HG03175 (cell line): ENCODE results near the gene LBHD2.

Experiments
- ATAC-seq: cut with Tn5 transposase; IDR thresholded peaks from one replicate; pipeline ENCODE4 v1.9.1; 2021; ENCODE audit warnings: mild to moderate bottlenecking, moderate library complexity; ENCODE audit not compliant: unreplicated experiment

Gene LBHD2

DNA sequence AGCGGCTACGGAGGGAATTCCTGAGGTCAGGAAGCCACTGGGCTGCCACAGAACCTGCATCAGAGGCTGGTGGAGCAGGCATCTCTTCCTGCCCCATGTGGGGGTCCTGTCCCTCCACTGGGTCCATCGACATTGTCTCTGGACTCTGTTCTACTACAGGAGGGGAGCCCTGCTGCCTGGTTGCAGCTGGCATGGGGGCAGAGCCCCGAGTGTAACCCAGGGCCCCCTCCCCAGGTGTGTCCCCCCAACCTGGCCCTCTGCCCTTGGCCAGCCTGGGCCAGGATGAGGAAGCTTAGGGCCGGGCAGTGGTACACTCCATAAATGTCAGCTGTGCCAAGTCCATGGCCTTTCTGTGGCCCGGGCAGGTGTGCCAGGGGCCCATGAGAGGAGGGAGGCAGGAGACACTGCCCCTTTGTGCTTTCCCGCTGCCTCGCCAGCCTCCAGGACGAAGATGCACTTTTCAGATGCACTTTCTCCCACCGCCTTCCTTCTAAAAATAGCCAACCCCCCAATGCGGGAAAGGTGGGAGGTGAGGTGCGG, 6.5 kb downstream of the LBHD2 start:
- ATAC-seq = no peak

DNA sequence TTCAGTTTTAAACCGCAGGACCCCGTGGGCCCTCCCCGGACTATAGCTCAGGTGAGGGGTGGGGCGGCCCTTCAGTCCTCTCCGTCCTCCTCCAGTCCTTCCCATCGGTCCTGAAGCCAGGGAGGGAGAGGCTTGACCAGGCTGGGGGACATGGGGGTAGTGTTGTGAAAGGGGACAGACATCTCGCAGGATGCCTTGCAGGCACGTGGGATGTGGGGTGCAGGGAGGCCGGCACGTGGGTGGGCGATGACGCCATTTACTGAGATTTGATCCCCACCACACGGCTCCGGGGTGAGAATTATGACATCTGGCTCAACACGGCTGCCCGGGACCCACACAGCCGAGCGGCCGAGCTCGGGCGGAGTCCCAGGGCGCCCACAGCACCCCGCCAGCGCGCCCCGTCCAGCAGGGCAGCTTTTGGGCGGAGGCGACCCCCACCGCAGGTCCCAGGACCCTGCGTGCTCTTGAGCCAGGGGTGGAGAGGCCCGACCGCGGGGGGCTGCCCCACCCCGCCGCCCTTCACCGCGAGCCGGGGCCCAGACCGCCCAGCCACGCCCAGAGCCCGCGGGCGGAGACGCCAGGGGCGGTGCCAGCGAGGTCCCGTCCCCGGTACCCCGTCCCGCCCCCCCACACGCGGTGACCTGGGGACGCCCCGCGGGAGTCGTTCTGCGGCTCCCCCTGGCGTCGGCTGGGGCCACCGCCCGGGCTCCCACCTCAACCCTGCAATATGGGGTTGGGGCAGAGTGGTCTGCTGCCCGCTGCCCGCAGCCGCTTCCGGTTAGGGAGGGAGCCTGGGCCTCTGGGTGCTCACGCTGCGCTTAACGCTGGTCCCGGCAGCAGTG, 7.3 kb downstream of the LBHD2 start:
- peak; percentile 61 for ATAC-seq

GRCh38 chr14:103091883-103092222, 7.8 kb downstream of the LBHD2 start:
- ATAC-seq = no peak

DNA sequence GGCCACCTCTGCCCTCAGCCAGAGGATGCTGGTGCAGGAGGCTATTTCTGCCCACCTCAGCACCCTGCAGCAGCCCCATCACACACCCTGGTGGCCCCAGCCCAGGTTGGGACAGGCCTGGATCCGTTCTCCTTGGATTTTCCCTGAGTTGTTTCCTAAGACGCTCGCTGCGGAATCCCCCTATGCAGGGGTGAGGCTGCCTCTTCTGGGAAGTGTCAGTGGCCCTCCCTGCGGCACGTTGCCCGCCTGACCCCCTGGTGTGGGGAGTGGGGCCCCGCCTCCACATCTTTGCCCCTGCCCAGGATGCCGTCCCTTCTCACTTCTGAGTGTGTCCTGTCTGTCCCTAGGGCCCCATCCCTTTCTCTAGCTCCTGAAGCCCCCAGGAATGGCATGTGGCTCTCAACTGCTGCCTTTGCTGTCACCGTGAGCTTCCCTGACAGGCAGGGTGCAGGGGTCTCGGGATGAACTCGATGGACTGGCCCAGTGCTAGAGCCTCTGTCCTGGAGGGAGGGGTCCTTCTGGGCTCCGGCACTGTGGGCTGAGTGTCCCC, 9.9 kb downstream of the LBHD2 start:
- ATAC-seq = no peak

GRCh38 chr14:103094406-103095209, 10.6 kb downstream of the LBHD2 start, which contains the start of gene EXOC3L4:
Gene EXOC3L4 (plus strand): TSS chr14:103094725. CDS start chr14:103100220, 5,495 bp downstream.
- no peak for ATAC-seq

- ATAC-seq = no peak
These were observed 11.3 kb downstream of the LBHD2 start for GRCh38 chr14:103095210-103095778.

- no peak for ATAC-seq
These were observed 12.4 kb downstream of the LBHD2 start for GRCh38 chr14:103096387-103096786.

DNA sequence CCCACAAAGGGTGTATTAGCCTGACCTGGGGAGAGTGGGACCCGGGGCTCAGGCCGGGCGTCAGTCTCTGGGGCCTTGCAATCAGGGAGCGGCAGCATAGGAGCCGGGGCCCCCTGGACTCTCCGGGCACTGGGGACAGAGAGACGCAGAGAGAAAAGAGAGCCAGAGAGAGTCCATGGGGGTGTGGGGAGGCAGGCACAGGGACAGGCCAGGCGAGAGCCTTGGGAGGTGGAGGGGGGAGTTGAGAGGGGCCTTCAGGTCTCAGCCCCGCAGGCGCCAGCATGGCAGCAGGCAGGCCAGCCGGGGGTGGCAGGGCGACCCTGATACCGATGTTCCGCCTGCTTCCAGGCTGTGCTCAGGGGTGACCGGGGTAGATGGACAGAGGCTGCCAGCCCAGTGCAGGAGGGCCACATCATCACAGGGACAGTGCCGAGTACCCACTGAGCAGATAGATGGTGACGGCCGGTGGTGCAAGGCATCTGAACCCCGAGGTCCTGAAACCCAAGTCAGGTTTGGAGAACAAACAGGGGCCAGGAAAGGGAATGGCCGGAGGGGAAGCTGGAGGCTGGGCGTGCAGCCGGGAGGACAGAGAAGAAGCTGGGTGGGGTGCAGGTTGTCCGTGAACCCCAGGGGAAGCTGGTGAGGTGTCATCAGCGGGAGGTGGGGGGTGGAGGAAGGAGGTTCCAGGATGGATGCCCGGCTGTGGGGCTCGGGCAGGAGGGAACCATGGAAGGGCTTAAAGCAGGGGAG, 13.4 kb downstream of the LBHD2 start:
- no peak for ATAC-seq

DNA sequence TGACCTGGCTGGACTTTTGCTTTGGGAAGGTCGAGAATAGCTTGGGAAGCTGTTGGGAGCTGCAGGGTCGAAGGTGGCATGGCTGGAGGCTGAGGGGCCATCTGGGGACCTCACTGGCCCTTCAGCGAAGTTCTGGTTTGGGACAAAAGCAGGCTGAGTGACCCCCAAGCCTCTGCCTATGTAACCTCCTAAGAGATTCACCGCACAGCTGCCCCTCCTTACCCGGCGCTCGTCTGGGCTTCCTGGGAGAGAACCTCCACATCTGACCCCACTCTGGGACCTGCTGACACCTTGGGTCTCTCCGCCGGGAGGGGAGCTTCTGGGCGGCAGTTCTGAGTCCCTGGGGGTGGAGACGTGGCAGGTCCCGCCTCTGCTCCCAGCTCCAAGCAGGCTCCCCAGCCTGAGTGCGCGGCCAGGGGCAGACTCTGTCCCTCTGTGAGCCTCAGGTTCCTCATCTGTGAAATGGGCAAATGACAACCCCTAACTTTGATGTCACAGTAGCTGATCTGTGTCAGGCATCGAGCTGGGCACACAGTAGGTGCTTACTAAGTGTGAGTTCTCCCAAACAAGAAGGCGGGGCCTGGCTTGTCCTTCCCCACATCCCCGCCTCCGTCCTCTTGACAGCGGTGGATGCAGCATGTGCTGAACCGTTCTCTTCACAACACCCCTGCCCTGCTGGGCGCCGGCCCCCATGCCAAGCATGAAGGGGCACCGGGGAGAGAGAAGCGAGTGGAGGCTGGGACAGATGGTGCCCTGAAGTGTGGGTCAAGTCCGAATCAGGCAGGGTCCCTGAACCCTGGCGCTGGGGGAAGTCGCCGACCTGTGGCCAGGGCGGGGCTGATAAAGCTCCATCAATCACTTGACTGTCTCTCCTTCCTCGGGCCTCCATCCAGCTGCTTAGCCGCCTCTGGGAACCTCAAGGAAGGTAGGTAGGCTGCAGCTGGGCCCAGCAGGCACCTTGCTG, 14.3 kb downstream of the LBHD2 start:
- ATAC-seq = no peak

DNA sequence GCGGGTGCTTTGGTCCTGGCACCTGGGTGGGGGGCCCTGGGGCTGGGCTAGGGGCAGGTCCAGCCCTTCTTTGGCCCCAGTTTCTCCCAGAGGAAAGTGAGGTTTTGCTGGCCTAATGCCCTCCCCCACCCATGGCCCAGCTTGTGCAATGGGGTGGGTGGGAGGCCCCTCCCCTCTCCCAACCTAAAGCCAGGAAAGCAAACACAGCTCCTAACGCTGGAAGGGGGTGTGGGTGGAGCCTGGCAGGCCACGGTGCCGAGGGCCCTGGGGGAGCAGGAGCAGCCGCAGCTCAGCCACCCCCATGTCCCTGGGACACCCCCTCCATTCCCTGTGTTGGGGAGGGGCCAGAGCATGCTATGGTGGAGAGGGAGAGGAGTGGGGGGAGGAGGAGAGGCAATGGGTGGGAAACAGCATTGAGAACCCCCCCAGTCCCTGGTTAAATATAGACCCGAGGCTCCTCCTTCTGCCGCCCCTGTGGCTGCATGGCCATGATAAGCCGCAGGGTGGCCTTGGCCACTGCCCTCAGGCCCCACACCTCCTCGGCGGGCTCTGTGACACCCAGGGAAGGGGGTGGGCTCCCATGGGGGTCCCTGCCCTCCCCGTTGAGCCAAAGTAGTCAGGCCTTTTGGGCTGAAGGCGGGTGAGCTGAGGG, 15.2 kb downstream of the LBHD2 start:
- ATAC-seq = no peak

- no peak for ATAC-seq
These were observed 15.8 kb downstream of the LBHD2 start for GRCh38 chr14:103099733-103100280.

GRCh38 chr14:103100281-103101121, 16.5 kb downstream of the LBHD2 start:
- peak; percentile 73 for ATAC-seq

GRCh38 chr14:103101257-103101962, 17.4 kb downstream of the LBHD2 start:
- no peak for ATAC-seq

- ATAC-seq = no peak
These were observed 18.1 kb downstream of the LBHD2 start for GRCh38 chr14:103101963-103102688.

- ATAC-seq = no peak
These were observed 18.8 kb downstream of the LBHD2 start for GRCh38 chr14:103102689-103103260.
